Progenitor cell of endocrine pancreas (in vitro differentiated cells): ENCODE data around the gene ZNF431. TPM values are rescaled to one million over a fixed set of nuclear protein-coding genes. Genes with fewer than 3 reads are reported as not detected.

Experiments
- DNase-seq: peaks from one replicate; pipeline ENCODE4 v3.0.0; 2021; ENCODE audit warnings: low spot score; ENCODE audit not compliant: unreplicated experiment
- H3K27ac Mint-ChIP-seq: 2 replicates; pipeline ENCODE4 v1.8.0; 2021; ENCODE audit warnings: mild to moderate bottlenecking, moderate library complexity, mixed read lengths
- H3K27me3 Mint-ChIP-seq: 2 replicates; pipeline ENCODE4 v1.8.0; 2021; ENCODE audit warnings: mixed read lengths
- H3K36me3 Mint-ChIP-seq: 2 replicates; pipeline ENCODE4 v1.8.0; 2022; ENCODE audit warnings: mixed read lengths; ENCODE audit not compliant: insufficient read depth
- H3K4me1 Mint-ChIP-seq: 2 replicates; pipeline ENCODE4 v1.8.0; 2021; ENCODE audit warnings: low read depth, mixed read lengths
- H3K4me3 Mint-ChIP-seq: 2 replicates; pipeline ENCODE4 v1.8.0; 2021; ENCODE audit warnings: low read depth, mild to moderate bottlenecking, moderate library complexity, mixed read lengths
- H3K9me3 Mint-ChIP-seq: 2 replicates; pipeline ENCODE4 v1.8.0; 2021; ENCODE audit warnings: low read depth, mixed read lengths
- CTCF ChIP-seq: fragments of 200-600 bp; sonication (generic); IDR thresholded peaks from one replicate; pipeline ENCODE4 v1.5.0; 2021; ENCODE audit warnings: antibody characterized with exemption, mild to moderate bottlenecking; ENCODE audit not compliant: unreplicated experiment
- total RNA-seq: library from RNA; stranded (reverse); gene quantifications from 2 replicates; pipeline ENCODE4 v1.2.1, GENCODE V29; 2021

Gene ZNF431
- total RNA-seq, 1 donor from 2014 or later, result 60.0 TPM

- Mint-ChIP-seq H3K27ac (no peak overlapping the region), H3K27me3 (no peaks in the 10 kb centered on the region), H3K9me3 (peaks cover 18% of the 10 kb centered on the region), H3K36me3 (peaks cover 28% of the 10 kb centered on the region), H3K4me3 (no peak overlapping the region), H3K4me1 (peaks cover 34% of the 10 kb centered on the region)
- TF ChIP-seq CTCF, result no peak
- DNase-seq, result no peak
These were observed 15.8 kb upstream of the ZNF431 start for GRCh38 chr19:21126078-21126477.

GRCh38 chr19:21127001-21127400 lies 14.8 kb upstream of the ZNF431 start:
- Mint-ChIP-seq H3K9me3 (peaks cover 18% of the 10 kb centered on the region), H3K4me3 (peak overlapping the region; percentile 23), H3K36me3 (peaks cover 25% of the 10 kb centered on the region), H3K4me1 (peaks cover 34% of the 10 kb centered on the region), H3K27ac (peak overlapping the region; percentile 82), H3K27me3 (no peaks in the 10 kb centered on the region)
- DNase-seq, result no peak
- TF ChIP-seq CTCF, result no peak

GRCh38 chr19:21127898-21128297 lies 13.9 kb upstream of the ZNF431 start:
- Mint-ChIP-seq H3K27me3 (no peaks in the 10 kb centered on the region), H3K36me3 (peaks cover 18% of the 10 kb centered on the region), H3K9me3 (peaks cover 18% of the 10 kb centered on the region), H3K27ac (peak overlapping the region; percentile 82), H3K4me3 (no peak overlapping the region), H3K4me1 (peaks cover 34% of the 10 kb centered on the region)
- no peak for DNase-seq
- no peak for TF ChIP-seq CTCF

DNA sequence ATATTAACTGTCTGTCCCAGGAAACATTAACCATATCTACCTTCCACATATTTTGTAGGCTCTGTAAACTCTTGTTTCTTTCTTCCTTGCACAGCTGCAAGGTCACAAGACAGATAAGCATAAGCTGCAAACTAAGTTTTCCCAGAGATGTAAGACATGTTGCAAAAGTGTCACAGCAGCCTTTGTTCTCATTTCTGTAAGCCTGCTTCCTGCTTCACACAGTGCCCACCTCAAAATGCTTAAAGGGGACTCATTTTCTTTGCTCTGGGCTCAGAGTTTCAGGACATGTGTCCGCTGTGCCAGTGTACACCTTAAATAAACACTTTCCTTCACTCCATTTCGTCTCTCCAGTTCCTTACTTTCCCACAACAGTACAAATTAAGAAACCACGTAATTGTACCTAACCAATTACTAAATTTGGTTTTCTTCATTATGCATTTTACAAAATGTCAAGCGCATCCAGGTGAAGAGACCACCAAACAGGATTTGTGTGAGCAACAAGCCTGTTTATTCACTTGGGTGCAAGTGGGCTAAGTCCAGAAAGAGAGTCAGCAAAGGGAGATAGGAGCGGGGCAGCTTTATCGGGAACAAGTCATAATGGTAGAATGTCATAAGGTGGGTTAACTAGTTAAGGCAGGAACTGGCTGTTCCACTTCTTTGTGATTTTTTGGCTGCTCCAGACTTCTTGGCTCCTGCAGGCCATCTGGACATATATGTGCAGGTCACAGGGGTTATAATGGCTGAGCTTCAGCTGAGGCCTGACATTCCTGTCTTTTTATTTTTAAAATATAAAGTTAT lies 12.7 kb upstream of the ZNF431 start:
- Mint-ChIP-seq H3K4me1 (peaks cover 36% of the 10 kb centered on the region), H3K36me3 (peaks cover 18% of the 10 kb centered on the region), H3K9me3 (peaks cover 21% of the 10 kb centered on the region), H3K27ac (peak overlapping the region; percentile 93), H3K4me3 (peak overlapping the region; percentile 10), H3K27me3 (no peaks in the 10 kb centered on the region)
- no peak for DNase-seq
- TF ChIP-seq CTCF, result no peak

DNA sequence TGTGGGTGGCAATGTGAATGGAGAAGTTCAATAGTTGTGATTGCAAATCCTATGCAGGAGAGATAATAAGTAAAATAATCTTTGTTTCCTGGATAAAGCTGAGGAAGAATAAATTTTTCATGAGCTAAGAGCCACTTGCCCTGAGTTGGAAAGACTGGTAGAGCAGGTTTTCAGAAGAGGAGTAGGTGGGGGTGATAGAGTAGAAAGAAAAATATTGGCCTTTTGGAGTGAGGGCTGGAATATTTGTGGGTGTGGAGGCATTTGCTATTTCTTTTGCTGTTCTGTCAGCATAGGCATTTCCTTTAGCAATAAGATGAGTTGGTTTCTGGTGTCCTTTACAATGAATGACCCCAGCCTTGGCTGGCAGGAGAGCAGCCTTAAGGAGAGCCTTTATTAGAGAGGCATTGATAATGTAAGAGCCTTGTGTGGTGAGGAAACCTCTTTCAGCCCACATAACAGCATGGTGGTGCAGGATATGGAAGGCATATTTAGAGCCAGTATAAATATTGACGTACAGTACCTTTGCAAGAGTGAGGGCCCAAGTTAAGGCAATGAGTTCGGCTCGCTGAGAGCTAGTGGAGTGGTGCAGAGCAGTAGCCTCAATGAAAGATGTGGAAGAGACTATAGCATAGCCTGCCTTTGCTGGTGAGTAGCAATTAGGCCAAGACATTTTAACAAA lies 11.6 kb upstream of the ZNF431 start:
- Mint-ChIP-seq H3K27ac (peak overlapping the region; percentile 91), H3K27me3 (no peaks in the 10 kb centered on the region), H3K9me3 (peaks cover 24% of the 10 kb centered on the region)

More for the DNA sequence above, 11.6 kb upstream of the ZNF431 start:
- H3K36me3 Mint-ChIP-seq, result peaks cover 17% of the 10 kb centered on the region
- peak overlapping the region; percentile 16 for H3K4me3 Mint-ChIP-seq
- TF ChIP-seq CTCF, result no peak
- H3K4me1 Mint-ChIP-seq, result peaks cover 40% of the 10 kb centered on the region
- DNase-seq, result no peak
